ENCODE measurements around the gene IMPACT.

Gene IMPACT

GRCh38 chr18:24396082-24396633, 30.3 kb upstream of the IMPACT start:
- no peak for TF ChIP-seq CTCF (IDR thresholded peaks at IDR 0.05)

- TF ChIP-seq CTCF (IDR thresholded peaks at IDR 0.05) = no peak
Measured at GRCh38 chr18:24397131-24397693, 29.3 kb upstream of the IMPACT start.

GRCh38 chr18:24397694-24398368, 28.6 kb upstream of the IMPACT start, which contains the start of gene OSBPL1A:
Gene OSBPL1A (minus strand): TSS chr18:24397824. CDS start chr18:24377533, 20,291 bp downstream.
- no peak for TF ChIP-seq CTCF (IDR thresholded peaks at IDR 0.05)

DNA sequence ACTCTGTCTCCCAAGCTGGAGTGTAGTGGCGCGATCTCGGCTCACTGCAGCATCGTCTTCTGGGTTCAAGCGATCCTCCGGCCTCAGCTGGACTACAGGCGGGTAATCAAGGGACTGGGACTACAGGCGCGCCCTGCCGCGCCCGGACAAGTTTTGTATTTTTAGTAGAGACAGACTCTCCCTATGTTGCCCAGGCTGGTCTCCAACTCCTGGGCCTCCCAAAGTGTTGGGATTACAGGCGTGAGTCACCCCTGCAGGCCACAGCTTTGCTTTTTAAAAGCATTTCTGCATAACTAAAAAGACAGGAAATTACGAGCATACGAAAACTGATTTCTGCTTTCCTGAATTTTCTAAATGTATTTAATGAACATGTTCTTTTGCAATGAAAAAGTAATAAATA, 27.9 kb upstream of the IMPACT start:
- TF ChIP-seq CTCF (IDR thresholded peaks at IDR 0.05) = no peak

DNA sequence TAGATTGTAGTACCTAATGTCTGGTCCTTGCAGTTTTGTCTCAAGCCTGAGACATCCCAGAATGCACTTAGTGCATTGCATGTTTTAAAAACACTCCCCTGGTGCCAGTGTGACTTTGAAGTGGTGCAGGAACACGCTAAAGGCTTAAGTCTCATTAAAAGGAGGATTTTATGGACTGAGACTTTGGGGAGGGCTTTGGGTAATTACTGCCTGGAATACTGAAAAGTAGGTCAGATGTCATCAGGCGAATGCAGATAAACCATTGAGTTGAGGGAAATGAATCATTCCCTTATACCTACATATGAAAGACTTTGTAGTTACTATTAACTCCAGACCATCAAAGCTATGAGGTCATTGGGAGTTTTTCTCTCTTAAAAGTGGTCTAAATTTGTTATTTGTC, 25.9 kb upstream of the IMPACT start:
- no peak for TF ChIP-seq CTCF (IDR thresholded peaks at IDR 0.05)

DNA sequence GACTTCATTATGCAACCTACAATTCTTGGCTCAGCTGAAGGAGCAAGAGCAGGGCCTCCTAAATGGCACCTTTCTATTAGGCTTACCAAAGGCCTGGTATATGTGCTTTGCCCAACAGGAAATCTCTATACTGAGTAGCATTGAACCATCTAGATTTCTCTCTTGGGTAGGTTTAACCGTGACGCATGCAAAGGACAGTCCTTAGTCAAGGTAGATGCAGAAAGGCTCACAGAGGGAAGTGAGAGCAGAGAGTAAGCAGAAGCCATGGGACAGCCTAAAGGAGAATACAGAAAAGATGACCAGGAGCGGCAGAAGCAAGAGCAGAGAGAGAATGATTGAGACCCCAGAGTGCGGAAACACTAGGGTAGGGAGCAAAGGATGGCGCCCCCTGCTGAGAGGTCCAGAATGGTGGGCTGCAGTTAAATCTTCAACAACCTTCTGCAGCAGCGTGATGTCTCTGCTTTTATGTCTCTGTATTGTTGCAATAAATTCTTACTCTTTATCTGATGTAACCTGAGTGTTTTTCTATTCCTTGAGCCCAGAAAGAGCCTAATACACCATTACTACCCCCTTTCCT, 24.2 kb upstream of the IMPACT start:
- no peak for TF ChIP-seq CTCF (IDR thresholded peaks at IDR 0.05)

GRCh38 chr18:24403076-24403475, 23.4 kb upstream of the IMPACT start:
- TF ChIP-seq CTCF (IDR thresholded peaks at IDR 0.05) = no peak
